GM21360 (cell line): Measurements from ENCODE around the gene ENPP4.
"Not testable (repeated sequence)": the region's sequence is repeated elsewhere in the genome, so short reads cannot be mapped to it uniquely, and the experiment has no call there.

ENCODE experiments used
- ATAC-seq: cut with Tn5 transposase; IDR thresholded peaks from one replicate; pipeline ENCODE4 v1.9.1; 2021; ENCODE audit warnings: mild to moderate bottlenecking, moderate library complexity; ENCODE audit not compliant: unreplicated experiment

ENPP4 gene

DNA sequence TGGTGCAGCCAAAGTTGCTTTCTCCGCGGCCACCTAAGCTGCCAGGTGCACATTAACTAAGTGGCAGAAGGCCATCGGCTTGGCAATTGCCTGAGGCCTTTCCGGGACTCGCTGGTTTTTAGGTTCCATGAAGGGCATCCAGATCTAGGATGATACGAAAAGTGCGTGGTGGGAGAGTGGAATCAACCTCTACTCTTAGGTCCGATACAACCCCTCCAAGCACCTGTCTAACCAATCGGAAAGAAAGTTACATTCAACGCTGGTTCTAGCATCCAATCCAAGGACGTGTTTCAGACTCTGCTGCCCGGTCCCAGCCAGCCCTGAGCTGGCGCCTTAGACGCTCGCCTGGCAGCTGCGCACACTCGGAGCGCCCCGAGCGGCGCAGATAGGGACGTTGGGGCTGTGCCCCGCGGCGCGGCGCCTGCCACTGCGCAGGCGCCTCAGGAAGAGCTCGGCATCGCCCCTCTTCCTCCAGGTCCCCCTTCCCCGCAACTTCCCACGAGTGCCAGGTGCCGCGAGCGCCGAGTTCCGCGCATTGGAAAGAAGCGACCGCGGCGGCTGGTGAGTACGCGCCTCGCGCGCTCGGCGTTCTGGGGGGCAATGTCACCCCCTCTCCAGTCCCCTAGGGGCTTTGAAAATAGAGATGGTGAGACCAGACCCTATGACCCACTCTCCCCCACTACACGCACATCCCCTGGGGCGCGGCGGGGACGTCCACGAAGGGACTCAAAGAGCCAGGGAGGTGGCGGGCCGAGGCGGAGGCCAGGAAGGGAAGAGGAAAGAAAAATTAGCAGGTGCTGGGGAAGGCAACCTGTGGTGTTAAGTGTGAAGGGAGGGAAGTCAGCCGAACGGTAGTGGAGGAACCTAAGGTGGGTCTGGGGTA is at the start of gene ENPP4:
ENPP4 (plus strand) TSS at position 361 of the 883 bp plus-strand sequence. CDS start 9,595 bp downstream, outside the sequence.
- ATAC-seq = peak; percentile 97

DNA sequence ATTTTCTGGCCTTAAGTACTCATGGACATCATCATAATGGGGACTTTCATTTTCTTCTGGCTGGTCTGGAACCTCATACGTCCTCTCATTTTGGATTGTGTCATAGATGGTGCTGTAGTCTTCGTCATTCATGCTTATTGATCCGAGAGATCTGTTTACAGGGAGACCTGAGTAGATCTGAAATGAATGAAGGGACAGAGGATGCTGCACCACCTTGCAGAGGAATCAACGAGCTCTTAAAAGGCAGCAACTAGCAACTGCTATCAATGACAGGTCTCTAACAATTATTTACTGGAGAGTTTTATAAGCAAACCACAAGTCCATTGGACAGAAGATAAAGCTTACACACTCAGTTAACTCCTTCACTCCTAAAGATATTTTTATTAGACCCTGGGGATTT is 49.7 kb upstream of the ENPP4 start:
- ATAC-seq = no peak

- ATAC-seq = not testable (repeated sequence)
Observed at GRCh38 chr6:46085688-46086087, 44.1 kb upstream of the ENPP4 start.

- no peak for ATAC-seq
Observed at GRCh38 chr6:46090115-46091079, 39.4 kb upstream of the ENPP4 start.

GRCh38 chr6:46091080-46091478 is 38.7 kb upstream of the ENPP4 start:
- no peak for ATAC-seq

DNA sequence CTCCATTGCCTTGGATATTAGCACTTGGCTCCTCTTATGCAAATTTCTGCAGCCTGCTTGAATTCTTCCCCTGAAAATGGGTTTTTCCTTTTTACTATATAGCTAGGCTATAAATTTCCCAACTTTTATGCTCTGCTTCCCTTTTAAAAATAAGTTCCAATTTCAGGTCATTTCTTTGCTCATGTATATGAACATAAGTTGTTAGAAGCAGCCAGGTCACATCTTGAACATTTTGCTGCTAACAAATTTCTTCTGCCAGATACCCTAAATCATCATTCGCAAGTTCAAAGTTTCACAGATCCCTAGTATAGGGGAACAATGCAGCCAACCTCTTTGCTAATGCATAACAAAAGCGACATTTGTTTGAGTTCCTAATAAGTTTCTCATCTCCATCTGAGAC is 34.5 kb upstream of the ENPP4 start:
- ATAC-seq = no peak

GRCh38 chr6:46097366-46097765 is 32.4 kb upstream of the ENPP4 start:
- no peak for ATAC-seq

DNA sequence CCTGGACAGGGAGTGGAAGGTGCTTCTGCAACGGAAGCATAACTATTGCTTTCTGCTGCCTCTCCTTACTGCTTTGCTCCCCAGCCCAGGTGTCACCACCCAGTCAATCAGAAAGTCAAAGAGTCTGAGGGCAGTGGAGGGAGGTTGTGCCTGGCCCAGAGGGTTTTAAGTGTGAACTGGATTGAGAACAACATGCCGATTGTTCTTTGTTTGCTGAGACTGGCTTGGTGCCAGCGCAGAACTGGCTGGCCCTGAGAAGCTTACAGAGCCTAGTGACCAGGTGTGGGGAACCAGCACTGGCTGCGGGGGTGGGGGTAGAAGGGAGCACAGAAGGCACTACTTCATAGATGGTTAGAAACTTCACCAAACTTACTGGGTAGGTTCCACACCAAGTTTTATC is 31.1 kb upstream of the ENPP4 start:
- ATAC-seq = no peak

- ATAC-seq = no peak
Observed at GRCh38 chr6:46099952-46100351, 29.8 kb upstream of the ENPP4 start.

DNA sequence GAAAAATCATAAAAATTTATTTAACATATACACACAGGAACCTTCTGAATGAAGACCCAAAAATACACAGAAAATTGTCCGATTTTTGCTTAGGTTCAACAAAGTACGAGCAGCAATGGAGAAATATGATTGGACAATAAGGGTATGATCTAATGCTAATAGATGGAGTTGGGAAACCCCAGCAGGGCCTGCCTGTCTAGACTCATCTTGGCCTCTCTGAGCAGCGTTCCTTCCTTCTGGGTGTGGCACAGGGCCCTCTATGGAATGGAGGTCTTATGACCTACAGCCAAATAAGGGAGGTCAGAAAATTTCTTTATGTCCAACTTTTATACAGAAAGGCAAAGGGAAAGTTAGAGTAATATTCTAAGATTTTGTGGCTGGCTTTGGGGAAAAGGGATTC is 27.7 kb upstream of the ENPP4 start:
- no peak for ATAC-seq

DNA sequence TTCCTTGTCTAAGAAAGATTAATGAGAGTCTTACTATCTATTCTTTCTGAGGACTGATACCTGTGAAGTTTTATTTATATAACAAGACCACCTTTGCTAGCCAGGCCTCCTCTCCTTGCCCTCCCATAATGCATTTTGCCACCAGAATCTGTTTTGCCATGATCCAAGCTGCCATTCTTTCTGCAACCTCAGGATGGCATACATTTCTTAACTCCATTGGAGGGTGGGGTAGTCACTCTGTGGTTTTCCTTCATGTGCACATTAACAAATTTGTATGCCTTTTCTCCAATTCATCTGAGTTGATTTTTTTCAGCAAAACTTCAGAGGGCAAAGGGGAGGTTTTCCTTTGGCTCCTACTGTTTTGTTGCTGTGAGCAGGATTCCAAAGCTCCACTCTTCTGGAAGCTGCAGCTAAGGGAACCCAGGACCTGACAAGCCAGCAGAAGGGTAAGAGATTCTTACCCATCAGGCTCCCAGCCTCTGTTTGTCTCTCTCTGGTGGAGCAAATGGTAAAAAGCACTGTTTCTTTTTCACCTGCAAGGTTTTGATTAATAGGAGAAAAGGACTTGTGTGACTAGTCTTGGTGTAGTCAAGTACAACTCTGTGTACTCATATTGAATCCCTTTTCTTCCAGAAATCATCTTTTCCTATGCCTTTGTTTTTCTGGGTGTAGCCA is 26.2 kb upstream of the ENPP4 start:
- no peak for ATAC-seq

DNA sequence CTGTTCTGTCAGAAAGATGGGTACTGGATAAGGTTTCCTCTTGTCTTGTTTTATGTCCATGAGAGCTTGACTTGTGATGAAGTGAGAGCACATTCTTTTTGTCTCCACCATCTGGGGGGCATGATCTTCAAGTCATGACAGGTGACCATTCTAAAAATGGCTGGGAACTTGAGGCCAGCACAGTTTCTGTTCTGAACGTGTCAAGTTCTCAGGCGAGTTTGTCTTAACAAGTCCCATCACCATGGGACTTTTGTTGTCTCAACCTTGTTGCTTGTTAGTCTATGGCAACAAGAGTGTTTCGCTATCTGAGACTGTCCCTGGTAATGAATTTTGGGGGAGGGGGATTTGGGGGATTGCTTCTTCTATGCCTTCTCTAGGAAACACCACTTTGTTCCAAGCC is 25.6 kb upstream of the ENPP4 start:
- ATAC-seq = peak; percentile 51

GRCh38 chr6:46105568-46105967 is 24.2 kb upstream of the ENPP4 start:
- ATAC-seq = no peak

- ATAC-seq = no peak
Observed at GRCh38 chr6:46113370-46113769, 16.4 kb upstream of the ENPP4 start.

- ATAC-seq = no peak
Observed at GRCh38 chr6:46115634-46116033, 14.2 kb upstream of the ENPP4 start.

GRCh38 chr6:46116289-46116688 is 13.5 kb upstream of the ENPP4 start:
- ATAC-seq = no peak

DNA sequence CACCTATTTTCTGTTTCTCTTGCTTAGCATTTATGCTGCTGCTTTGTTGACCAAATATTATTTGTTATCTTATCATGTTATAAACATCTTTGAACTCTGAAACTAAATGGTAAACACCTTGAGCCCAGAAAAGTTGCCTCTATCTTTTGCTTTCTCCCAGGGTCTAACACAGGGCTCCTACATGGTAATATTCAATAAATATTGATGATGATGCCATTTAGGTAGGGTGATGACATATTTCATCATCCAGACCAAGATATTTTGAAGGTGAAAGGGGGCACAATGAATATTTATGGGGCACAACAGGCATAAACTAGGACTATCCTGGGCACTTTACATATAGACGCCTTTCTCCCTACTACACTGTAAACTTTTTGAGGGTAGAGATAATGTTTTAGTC is 11.6 kb upstream of the ENPP4 start:
- ATAC-seq = no peak

- no peak for ATAC-seq
Observed at GRCh38 chr6:46118836-46119235, 11.0 kb upstream of the ENPP4 start.

DNA sequence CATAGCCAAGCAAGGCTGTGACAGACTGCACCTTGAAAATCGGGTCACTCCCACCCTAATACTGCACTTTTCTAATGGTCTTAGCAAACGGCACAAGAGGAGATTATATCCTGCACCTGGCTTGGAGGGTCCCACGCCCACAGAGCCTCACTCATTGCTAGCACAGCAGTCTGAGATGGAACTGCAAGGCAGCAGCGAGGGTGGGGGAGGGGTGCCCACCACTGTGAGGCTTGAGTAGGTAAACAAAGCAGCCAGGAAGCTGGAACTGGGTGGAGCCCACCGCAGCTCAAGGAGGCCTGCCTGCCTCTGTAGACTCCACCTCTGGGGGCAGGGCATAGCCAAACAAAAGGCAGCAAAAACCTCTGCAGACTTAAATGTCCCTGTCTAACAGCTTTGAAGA is 10.1 kb upstream of the ENPP4 start:
- ATAC-seq = not testable (repeated sequence)

- no peak for ATAC-seq
Observed at GRCh38 chr6:46128476-46128875, 1.3 kb upstream of the ENPP4 start.

GRCh38 chr6:46129291-46129628 is 529 bp upstream of the ENPP4 start:
- ATAC-seq = peak; percentile 1
